A549 (cell line): ENCODE measurements around the gene TCF4. TPM values are rescaled to one million over a fixed set of nuclear protein-coding genes. Genes with fewer than 3 reads are reported as not detected.
A peak's percentile ranks its signal among the peaks of the same experiment; 100 is the strongest.

ENCODE experiments used
- ATAC-seq, 2 experiments: fragments of 200-7000 bp in 1 of 2; fragments of >200 bp in 1 of 2; cut with Nextera tagmentation in 1 of 2; cut with Tn5 transposase in 1 of 2; 3 replicates each; pipeline versions ENCODE4 v1.8.0 to v1.9.1; 2018 to 2020; ENCODE audit warnings: mild to moderate bottlenecking in 1 of 2, moderate library complexity in 1 of 2
- CTCF ChIA-PET: fragments of 300-600 bp; sonication (Branson Sonifier 250); formaldehyde crosslinking; extraction: SDS; loops from one replicate; lab custom pipeline; 2021; ENCODE audit warnings: antibody characterized with exemption, inconsistent platforms; lab: Yijun Ruan, JAX
- POLR2A ChIA-PET: fragments of 350-600 bp; formaldehyde crosslinking; extraction: SDS; loops from one replicate; lab custom pipeline; 2021; ENCODE audit warnings: antibody characterized with exemption, inconsistent platforms; lab: Yijun Ruan, JAX
- DNase-seq, 2 experiments: peaks; one replicate each; pipeline versions ENCODE4 v3.0.0 to v3.0.0-alpha.2; 2011 to 2016; ENCODE audit warnings: low read depth in 1 of 2, low spot score in 1 of 2
- FAIRE-seq: peaks from 2 replicates; lab custom pipeline; 2011; peaks lifted over from hg19 to GRCh38; lab: Jason Lieb, UNC
- H3K27ac ChIP-seq, 2 experiments: fragments of >200 bp; sonication (Bioruptor Twin); formaldehyde crosslinking; 3 replicates each; pipeline ENCODE4 v1.5.1; 2016 to 2017
- H3K4me1 ChIP-seq: fragments of >200 bp; sonication (Bioruptor Twin); formaldehyde crosslinking; 3 replicates; pipeline ENCODE4 v1.6.1; 2016
- H3K4me2 ChIP-seq: fragments of >200 bp; sonication (Bioruptor Twin); formaldehyde crosslinking; 3 replicates; pipeline ENCODE4 v1.6.1; 2016
- H3K4me3 ChIP-seq: fragments of >200 bp; sonication (Bioruptor Twin); formaldehyde crosslinking; 3 replicates; pipeline ENCODE4 v1.5.1; 2016
- H3K9me3 ChIP-seq: fragments of >200 bp; sonication (Bioruptor Twin); formaldehyde crosslinking; 3 replicates; pipeline ENCODE4 v1.6.1; 2016
- BCL3 ChIP-seq: fragments of >200 bp; sonication (Bioruptor Twin); formaldehyde crosslinking; IDR thresholded peaks from 3 replicates; pipeline ENCODE4 v1.6.1; 2016
- EHMT2 ChIP-seq: fragments of 200-600 bp; sonication (generic); IDR thresholded peaks from 2 replicates; pipeline ENCODE4 v1.6.1; 2016; ENCODE audit warnings: antibody characterized with exemption, low read depth, mild to moderate bottlenecking, moderate library complexity
- FOSB ChIP-seq: fragments of 250-450 bp; sonication (Bioruptor Pico); IDR thresholded peaks from 2 replicates; pipeline ENCODE4 v1.5.0; 2020; ENCODE audit warnings: mild to moderate bottlenecking, moderate library complexity
- FOXS1 ChIP-seq: fragments of 250-450 bp; sonication (Bioruptor Pico); IDR thresholded peaks from 2 replicates; pipeline ENCODE4 v1.5.0; 2020; ENCODE audit warnings: mild to moderate bottlenecking, moderate library complexity
- HDAC2 ChIP-seq: fragments of 200-600 bp; sonication (generic); IDR thresholded peaks from 2 replicates; pipeline ENCODE4 v1.6.1; 2016
- HEYL ChIP-seq: fragments of 250-450 bp; sonication (Bioruptor Pico); IDR thresholded peaks from 2 replicates; pipeline ENCODE4 v1.8.0; 2021; ENCODE audit warnings: mild to moderate bottlenecking, moderate library complexity
- HOXA7 ChIP-seq: fragments of 250-450 bp; sonication (Bioruptor Pico); IDR thresholded peaks from 2 replicates; pipeline ENCODE4 v1.5.0; 2020; ENCODE audit warnings: mild to moderate bottlenecking, moderate library complexity
- HOXB5 ChIP-seq: fragments of 250-450 bp; sonication (Bioruptor Pico); IDR thresholded peaks from 2 replicates; pipeline ENCODE4 v1.5.0; 2020; ENCODE audit warnings: mild to moderate bottlenecking, moderate library complexity
- KDM5A ChIP-seq: fragments of 200-600 bp; sonication (generic); IDR thresholded peaks from 2 replicates; pipeline ENCODE4 v1.6.1; 2016; ENCODE audit warnings: antibody characterized with exemption, mild to moderate bottlenecking
- MAFK ChIP-seq: fragments of 450-650 bp; IDR thresholded peaks from 2 replicates; pipeline ENCODE4 v1.6.1; 2014; ENCODE audit not compliant: partially characterized antibody
- MYC ChIP-seq: IDR thresholded peaks from 2 replicates; pipeline ENCODE4 v1.6.1; 2012; ENCODE audit warnings: mild to moderate bottlenecking, inconsistent platforms, low read length, improper control_type of control experiment, borderline replicate concordance
- NPAS2 ChIP-seq: fragments of 250-450 bp; sonication (Bioruptor Pico); IDR thresholded peaks from 2 replicates; pipeline ENCODE4 v1.8.0; 2022; ENCODE audit warnings: mild to moderate bottlenecking, moderate library complexity, borderline replicate concordance
- RFX5 ChIP-seq: fragments of 450-650 bp; IDR thresholded peaks from 2 replicates; pipeline ENCODE4 v1.7.1; 2014; ENCODE audit warnings: antibody characterized with exemption, mild to moderate bottlenecking, moderate library complexity
- ZFP36 ChIP-seq: fragments of 450-650 bp; IDR thresholded peaks from 2 replicates; pipeline ENCODE4 v1.6.1; 2014; ENCODE audit warnings: borderline replicate concordance; ENCODE audit not compliant: partially characterized antibody
- WGBS: methylation state at CpG from one replicate; pipeline ENCODE4 v1.1.6; 2017; ENCODE audit errors: missing lambda C conversion rate; 5-methylcytosine and 5-hydroxymethylcytosine counted together
- polyA plus RNA-seq, 4 experiments: library from polyadenylated mRNA; depleted of rRNA in 3 of 4; stranded (reverse); fragments of >200 nt; fragmentation: RNase III in 1 of 4; extraction: RNeasy Plus Mini Kit Qiagen cat#74134 plus additional on column Dnase treatment in 1 of 4; gene quantifications; 2 replicates in 3 of 4; 3 replicates in 1 of 4; pipeline ENCODE4 v1.2.3, GENCODE V29; 2011 to 2017
- TF ChIP-seq, protein P1 (sequence below): fragments of 250-450 bp; sonication (Bioruptor Pico); IDR thresholded peaks from 2 replicates; pipeline ENCODE4 v1.5.0; 2021; ENCODE audit warnings: mild to moderate bottlenecking, moderate library complexity, borderline replicate concordance

The TCF4 gene
- polyA plus RNA-seq, 2 of the 4 experiments (the other 2 are of a cell fraction): 3.0 to 4.0 TPM

DNA sequence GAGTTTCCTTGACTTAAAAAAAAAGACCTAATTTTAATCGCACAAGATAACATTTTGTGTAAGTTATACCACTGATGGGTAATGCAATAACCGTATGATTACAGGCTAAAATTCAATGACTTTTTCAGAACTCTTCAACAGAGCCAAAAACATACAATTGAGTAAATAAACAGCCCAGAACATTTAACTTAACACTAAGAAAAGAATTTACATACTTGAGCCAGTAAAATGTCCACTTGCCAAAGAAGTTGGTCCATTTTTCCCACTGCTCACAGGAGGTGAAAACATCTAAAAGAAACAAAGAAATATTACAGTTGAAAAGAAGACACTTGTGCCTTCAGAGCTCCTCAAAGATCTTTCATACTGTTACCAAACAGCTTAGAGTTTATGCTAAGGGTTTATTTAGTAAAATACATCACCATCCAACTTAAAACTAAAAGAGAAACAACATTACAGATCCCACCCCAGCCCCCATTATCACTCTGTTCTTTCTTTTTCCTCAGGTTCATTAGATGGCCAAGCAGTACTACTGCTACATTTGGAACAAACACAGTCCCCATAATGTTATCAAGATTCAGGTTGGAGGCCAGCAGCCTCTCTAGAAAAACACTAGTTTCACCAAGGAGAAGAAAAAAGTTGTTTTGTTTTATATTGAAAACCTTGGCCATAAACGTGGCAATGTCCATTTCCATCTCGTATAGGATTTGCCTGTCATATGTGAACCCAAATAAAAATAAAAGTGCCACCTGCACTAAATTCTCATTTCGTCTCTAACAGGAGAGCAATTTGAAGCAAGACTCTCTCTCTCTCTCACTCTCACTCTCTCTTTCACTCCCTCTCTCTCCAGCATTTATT lies 2.7 kb downstream of the TCF4 start (continued):
- no peak for TF ChIP-seq HEYL (CRISPR knock-in tag)
- no peak for TF ChIP-seq BCL3
- TF ChIP-seq EHMT2: no peak

- Histone ChIP-seq H3K4me1 (no peaks in the 10 kb centered on the region), H3K4me3 (no peak overlapping the region), H3K4me2 (no peak overlapping the region), H3K9me3 (no peaks in the 10 kb centered on the region), H3K27ac (no peak overlapping the region)
- 55% methylated on average over 2 of the region's 2 CpGs for WGBS
- ChIA-PET POLR2A (no interaction called here), CTCF (no interaction called here)
- FAIRE-seq (no peak), DNase-seq (no peak), ATAC-seq (no peak)
- TF ChIP-seq, protein P1, sequence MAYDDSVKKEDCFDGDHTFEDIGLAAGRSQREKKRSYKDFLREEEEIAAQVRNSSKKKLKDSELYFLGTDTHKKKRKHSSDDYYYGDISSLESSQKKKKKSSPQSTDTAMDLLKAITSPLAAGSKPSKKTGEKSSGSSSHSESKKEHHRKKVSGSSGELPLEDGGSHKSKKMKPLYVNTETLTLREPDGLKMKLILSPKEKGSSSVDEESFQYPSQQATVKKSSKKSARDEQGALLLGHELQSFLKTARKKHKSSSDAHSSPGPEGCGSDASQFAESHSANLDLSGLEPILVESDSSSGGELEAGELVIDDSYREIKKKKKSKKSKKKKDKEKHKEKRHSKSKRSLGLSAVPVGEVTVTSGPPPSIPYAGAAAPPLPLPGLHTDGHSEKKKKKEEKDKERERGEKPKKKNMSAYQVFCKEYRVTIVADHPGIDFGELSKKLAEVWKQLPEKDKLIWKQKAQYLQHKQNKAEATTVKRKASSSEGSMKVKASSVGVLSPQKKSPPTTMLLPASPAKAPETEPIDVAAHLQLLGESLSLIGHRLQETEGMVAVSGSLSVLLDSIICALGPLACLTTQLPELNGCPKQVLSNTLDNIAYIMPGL (CRISPR knock-in tag): no peak
- TF ChIP-seq FOXS1 (no peak), FOSB (CRISPR knock-in tag) (no peak), ZFP36 (no peak), HOXA7 (CRISPR knock-in tag) (no peak), MYC (no peak), HDAC2 (no peak), HOXB5 (no peak)
Measured at GRCh38 chr18:55584201-55584600, 3.8 kb downstream of the TCF4 start.

DNA sequence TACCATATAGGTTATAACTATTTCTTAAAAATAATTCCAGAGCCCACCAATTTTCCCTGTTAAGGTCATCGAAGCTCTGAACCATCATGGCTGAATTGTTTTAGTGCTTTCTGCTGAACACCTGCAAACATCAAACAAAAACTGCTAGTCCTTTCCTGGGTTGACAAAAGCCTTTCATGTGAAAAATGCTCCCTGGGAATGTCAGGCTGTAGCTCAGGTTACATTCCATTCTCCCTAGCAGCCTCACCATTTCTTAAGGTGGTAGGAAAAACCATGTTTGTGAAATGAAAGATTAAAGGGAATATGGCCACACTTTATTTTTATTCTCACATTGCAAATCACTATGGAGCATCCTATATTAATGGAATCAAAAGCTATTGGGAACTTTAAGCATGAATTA lies 5.7 kb downstream of the TCF4 start:
- TF ChIP-seq KDM5A (no peak), NPAS2 (CRISPR knock-in tag) (no peak)
- Histone ChIP-seq H3K9me3 (no peaks in the 10 kb centered on the region), H3K27ac (no peak overlapping the region), H3K4me1 (no peaks in the 10 kb centered on the region), H3K4me3 (no peak overlapping the region), H3K4me2 (no peak overlapping the region)
- FAIRE-seq (no peak), ATAC-seq (no peak), DNase-seq (no peak)
- ChIA-PET POLR2A (no interaction called here), CTCF (interaction anchor here (1.4 kb wide), 1 partner anchor 347 kb away, joined by 3 read pairs; no protein-coding TSS in a partner anchor)
- 83% methylated on average over 1 of the region's 1 CpG for WGBS

DNA sequence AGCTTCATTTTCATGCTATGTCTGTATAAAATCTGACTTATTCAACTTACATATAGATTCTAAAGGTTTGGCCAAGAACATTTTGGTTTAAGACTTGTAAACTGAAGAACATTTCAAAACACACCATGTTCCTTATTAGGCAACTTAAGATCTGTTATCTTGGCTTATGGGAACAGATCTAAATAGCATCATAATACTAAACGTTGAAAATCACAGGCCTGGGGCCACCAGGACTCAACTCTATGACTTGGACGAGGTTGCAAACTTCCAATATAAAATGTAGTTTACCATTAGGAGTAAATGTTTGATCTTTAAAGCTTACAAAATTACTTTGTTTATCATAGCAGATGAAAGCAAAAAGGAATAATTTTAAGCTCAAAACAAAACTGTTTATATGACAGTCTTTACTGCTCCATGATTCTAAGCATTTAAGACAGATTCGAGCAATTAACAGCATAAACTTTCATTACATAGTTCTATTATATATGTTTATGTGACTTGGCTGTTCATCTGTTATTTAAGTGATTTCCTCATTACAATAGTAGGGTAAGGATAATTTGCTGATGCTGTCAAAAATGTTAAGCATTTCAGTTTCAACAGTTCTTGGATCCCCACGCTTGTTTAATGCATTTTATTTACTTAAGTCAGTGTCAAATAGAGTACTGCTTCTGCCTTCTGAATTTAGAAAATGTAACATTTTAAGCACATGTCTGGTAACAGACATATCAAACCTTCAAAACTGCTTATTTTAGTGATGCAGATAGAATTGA lies 8.3 kb downstream of the TCF4 start:
- CTCF ChIA-PET: interaction anchor here (0.6 to 1.3 kb wide), 2 partner anchors 10 to 345 kb away, joined by 3 read pairs; no protein-coding TSS in a partner anchor
- TF ChIP-seq MAFK (peak; percentile 69), RFX5 (no peak)
- ATAC-seq: no peak
- Histone ChIP-seq H3K9me3 (no peaks in the 10 kb centered on the region), H3K27ac (no peak overlapping the region), H3K4me2 (no peak overlapping the region), H3K4me1 (no peaks in the 10 kb centered on the region), H3K4me3 (no peak overlapping the region)
- FAIRE-seq: no peak
- DNase-seq: no peak
- POLR2A ChIA-PET: no interaction called here
- WGBS: 63% methylated on average over 4 of the region's 4 CpGs
